NCI-H1417 (cell line): ENCODE results near the gene ZSWIM8.
"Not testable (repeated sequence)": the region's sequence is repeated elsewhere in the genome, so short reads cannot be mapped to it uniquely, and the experiment has no call there.

ENCODE experiments used
- DNase-seq, 3 experiments: peaks; one replicate each; lab custom pipeline; 2025; lab: John Stamatoyannopoulos, UW

The ZSWIM8 gene

GRCh38 chr10:73814276-73814895 lies 29.0 kb downstream of the ZSWIM8 start:
- DNase-seq: no peak

- DNase-seq: no peak
These were observed 29.7 kb downstream of the ZSWIM8 start for GRCh38 chr10:73814896-73815718.

- DNase-seq: no peak
These were observed 30.3 kb downstream of the ZSWIM8 start for GRCh38 chr10:73815719-73816030.

DNA sequence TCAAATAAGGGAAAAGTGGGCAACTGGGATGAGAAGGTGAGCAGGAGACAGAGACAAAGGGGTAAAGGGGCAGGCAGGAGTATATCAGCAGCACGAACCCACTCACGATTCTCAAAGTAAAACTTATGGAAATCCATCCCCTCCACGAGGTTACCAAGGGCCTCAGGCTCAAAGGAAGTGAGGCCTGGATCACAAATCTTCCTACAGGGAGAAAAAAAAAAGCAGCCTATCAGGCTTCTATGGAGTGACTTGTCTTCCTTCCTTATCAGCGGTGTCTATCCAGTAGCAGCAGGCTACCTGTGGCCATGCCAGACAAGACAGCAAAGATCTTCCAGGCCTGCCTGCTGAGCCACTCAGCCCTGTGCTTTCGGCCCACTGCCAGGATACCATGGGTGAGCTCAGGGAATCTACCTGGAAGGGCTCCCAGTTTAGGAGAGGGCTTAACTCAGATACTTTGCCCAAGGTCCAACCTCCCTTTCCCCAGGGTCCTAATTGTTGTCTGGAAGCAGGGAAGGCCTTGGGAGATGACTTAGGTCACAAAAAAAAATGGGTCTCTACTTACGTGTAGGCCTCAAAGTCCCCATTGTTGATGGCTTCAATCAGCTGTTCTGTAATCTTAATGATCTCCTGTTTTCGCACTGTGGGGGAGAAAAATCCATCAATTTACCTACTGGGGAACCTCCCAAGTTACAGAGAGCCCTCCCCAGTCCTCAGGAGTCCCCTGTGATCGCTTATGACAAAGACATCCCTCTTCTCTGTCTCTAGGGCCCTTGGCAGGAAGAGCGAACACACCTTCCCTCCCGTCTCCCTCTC lies 31.7 kb downstream of the ZSWIM8 start:
- DNase-seq: no peak

GRCh38 chr10:73817826-73818225 lies 32.4 kb downstream of the ZSWIM8 start:
- no peak for DNase-seq

- DNase-seq: no peak
These were observed 33.0 kb downstream of the ZSWIM8 start for GRCh38 chr10:73818402-73818801.

- DNase-seq: no peak
These were observed 33.7 kb downstream of the ZSWIM8 start for GRCh38 chr10:73819081-73819480.

DNA sequence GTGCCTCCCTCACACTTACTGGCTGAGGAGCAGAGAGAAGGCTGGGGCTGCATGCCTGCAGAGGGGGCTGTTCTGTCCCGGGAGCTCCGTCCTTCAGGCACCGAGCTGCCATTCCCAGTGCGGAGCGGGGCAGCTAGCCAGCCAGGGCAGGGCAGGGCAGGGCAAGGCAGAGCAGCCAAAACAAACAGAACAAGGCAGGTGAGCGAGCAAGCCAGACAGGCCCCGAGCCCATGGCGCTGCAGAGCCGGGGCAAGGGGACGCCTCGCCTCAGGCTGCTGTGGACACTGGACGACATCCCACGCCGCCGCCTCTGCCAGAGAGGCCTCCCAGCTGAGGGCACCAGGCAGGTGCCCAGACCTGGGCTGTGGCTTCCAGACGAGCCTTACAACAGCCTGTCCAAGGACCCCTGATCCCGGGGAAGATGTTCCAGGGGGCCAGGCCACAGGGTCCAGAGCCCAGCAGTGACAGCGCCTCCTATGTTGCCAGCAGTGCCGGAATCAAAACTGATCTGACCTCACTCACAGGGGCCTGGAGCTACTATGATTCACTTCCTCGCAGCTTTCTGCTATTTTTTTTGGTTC lies 34.2 kb downstream of the ZSWIM8 start:
- no peak for DNase-seq

GRCh38 chr10:73823391-73823790 lies 38.0 kb downstream of the ZSWIM8 start:
- no peak for DNase-seq

GRCh38 chr10:73824146-73824725 lies 38.8 kb downstream of the ZSWIM8 start:
- DNase-seq: no peak

DNA sequence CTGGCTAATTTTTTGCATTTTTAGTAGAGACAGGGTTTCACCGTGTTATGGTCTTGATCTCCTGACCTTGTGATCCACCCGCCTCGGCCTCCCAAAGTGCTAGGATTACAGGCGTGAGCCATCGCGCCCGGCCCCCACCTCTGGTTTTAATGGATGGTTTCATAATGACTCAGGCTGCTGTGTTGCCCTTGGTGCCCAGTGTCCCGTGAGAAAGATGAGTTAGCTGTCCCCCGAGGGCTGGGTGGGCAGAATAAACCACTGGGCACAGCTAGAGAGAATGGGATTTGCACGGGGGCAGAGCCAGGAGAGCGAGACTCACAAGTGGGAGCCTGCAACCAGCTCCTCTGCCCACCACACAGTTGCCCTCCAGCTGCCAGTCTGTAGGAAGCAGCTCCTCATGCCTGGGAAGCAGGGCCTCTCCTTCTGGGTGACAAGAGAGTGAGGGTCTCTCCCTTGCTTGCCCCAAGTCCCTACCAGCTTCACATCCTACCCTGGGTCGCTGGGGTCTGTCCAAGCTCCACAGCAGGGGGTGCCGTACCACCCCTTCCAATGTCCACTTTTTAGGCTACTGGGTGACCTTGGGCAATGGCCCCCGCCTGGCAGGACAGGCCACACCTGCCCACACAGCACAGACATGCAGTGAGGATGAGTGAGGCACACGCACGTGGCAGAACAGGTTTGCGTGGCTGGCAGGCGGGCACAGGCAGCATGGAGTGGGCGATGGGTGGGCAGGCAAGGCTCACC lies 42.1 kb downstream of the ZSWIM8 start:
- DNase-seq: no peak

- no peak for DNase-seq
These were observed 42.8 kb downstream of the ZSWIM8 start for GRCh38 chr10:73828161-73828560.

DNA sequence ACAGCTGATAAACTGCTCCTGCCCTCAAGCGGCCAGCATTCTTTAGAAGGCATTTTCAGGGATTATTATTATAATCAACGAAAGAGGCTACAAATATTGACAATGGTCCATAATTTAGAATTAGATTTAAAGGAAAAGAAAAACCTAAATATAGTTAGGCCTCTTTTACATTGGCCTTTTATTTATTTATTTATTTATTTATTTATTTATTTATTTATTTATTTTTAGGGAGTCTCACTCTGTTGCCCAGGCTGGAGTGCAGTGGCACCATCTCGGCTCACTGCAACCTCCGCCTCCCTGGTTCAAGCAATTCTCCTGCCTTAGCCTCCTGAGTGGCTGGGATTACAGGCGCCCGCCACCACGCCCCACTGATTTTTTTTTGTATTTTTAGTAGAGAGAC lies 43.7 kb downstream of the ZSWIM8 start:
- not testable (repeated sequence) for DNase-seq

GRCh38 chr10:73836427-73836980 lies 51.1 kb downstream of the ZSWIM8 start:
- DNase-seq: no peak

GRCh38 chr10:73837072-73837471 lies 51.7 kb downstream of the ZSWIM8 start:
- no peak for DNase-seq

GRCh38 chr10:73838008-73838567 lies 52.7 kb downstream of the ZSWIM8 start:
- DNase-seq: no peak

DNA sequence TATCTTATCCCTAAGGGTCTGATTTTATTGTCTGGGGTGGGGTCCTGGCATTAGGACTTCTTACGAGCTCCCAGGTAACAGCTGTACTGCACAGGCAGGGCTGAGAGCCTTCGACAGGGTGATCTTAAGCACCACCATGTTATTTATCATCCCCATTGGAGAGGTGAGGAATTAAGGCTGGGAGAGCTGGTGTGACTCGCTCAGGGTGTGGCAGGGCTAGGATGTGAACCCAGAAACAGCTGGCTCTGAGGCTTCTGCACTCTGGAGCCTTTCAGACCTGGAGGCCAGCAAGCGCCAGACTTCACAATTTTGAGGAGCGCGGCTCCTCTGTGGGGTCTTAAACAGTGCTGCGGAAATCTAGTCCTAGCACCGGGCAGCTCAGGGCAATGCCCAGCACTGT lies 53.4 kb downstream of the ZSWIM8 start:
- DNase-seq: no peak

GRCh38 chr10:73839276-73839966 lies 54.0 kb downstream of the ZSWIM8 start:
- no peak for DNase-seq

- DNase-seq: no peak
These were observed 54.6 kb downstream of the ZSWIM8 start for GRCh38 chr10:73840056-73840402.

DNA sequence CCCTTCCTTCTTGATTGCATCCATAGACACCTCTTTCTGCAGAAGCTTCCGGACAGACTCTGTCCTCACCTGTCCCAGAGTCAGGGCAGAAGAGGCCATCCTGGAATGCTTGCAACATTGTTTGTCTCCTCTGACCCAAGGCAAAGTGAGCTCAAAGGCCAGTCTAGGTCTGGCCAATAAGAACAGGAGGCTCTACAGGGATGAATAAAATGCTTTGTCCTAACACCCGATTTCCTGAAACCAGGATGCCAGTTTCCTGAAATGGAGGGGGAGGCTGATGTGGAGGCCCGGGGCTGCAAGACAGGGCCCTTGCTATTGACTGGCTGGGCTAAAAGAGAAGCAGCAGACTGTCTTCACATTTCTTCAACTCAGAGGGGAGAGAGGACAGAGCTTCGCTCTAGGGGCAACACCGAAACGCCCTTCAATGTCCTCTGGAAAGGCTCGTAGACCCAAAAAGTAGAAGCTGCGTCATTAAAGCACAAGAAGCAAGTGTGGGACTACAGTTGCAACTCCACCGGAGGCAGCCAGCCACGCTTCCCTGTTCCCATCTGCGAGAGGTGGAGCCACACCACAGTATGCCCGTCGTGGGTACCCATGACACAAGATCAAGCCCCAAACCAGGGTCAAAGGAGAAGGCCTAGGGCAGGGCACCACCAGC lies 55.1 kb downstream of the ZSWIM8 start:
- no peak for DNase-seq
